LHCN-M2 (cell line): Measurements from ENCODE around the gene CPLANE1. TPM values are rescaled to one million over a fixed set of nuclear protein-coding genes. Genes with fewer than 3 reads are reported as not detected.
A peak's percentile ranks its signal among the peaks of the same experiment; 100 is the strongest.
"Not testable (repeated sequence)": the region's sequence is repeated elsewhere in the genome, so short reads cannot be mapped to it uniquely, and the experiment has no call there.

Experiments used
- DNase-seq: peaks from one replicate; pipeline ENCODE4 v3.0.0-alpha.2; 2012; ENCODE audit warnings: low read depth
- total RNA-seq: library from RNA; depleted of rRNA; stranded (reverse); fragments of >200 nt; gene quantifications from 2 replicates; pipeline ENCODE4 v1.2.3, GENCODE V29; 2014

CPLANE1 gene
- total RNA-seq, 1 experiment from 2014 or later: 36.4 TPM

GRCh38 chr5:37121465-37121864 is 127.7 kb downstream of the CPLANE1 start:
- DNase-seq: no peak

GRCh38 chr5:37121027-37121426 is 128.1 kb downstream of the CPLANE1 start:
- DNase-seq: no peak

- no peak for DNase-seq
Observed at GRCh38 chr5:37120270-37120669, 128.9 kb downstream of the CPLANE1 start.

GRCh38 chr5:37116359-37116758 is 132.8 kb downstream of the CPLANE1 start:
- no peak for DNase-seq

- no peak for DNase-seq
Observed at GRCh38 chr5:37112383-37112991, 136.7 kb downstream of the CPLANE1 start.

- no peak for DNase-seq
Observed at GRCh38 chr5:37111426-37112382, 137.5 kb downstream of the CPLANE1 start.

- no peak for DNase-seq
Observed at GRCh38 chr5:37110135-37110534, 139.0 kb downstream of the CPLANE1 start.

GRCh38 chr5:37109338-37109737 is 139.8 kb downstream of the CPLANE1 start:
- DNase-seq: no peak

GRCh38 chr5:37103302-37103701 is 145.9 kb downstream of the CPLANE1 start:
- no peak for DNase-seq

GRCh38 chr5:37099267-37099666 is 149.9 kb downstream of the CPLANE1 start:
- not testable (repeated sequence) for DNase-seq

- not testable (repeated sequence) for DNase-seq
Observed at GRCh38 chr5:37093795-37094194, 155.4 kb downstream of the CPLANE1 start.

- DNase-seq: no peak
Observed at GRCh38 chr5:37090781-37091180, 158.4 kb downstream of the CPLANE1 start.

- DNase-seq: no peak
Observed at GRCh38 chr5:37090123-37090726, 159.0 kb downstream of the CPLANE1 start.

GRCh38 chr5:37088009-37088408 is 161.2 kb downstream of the CPLANE1 start:
- DNase-seq: no peak

GRCh38 chr5:37086466-37087173 is 162.6 kb downstream of the CPLANE1 start:
- peak; percentile 94 for DNase-seq

GRCh38 chr5:37086026-37086425 is 163.2 kb downstream of the CPLANE1 start:
- DNase-seq: not testable (repeated sequence)

- not testable (repeated sequence) for DNase-seq
Observed at GRCh38 chr5:37082977-37083376, 166.2 kb downstream of the CPLANE1 start.

GRCh38 chr5:37080697-37081096 is 168.5 kb downstream of the CPLANE1 start:
- DNase-seq: no peak

- DNase-seq: no peak
Observed at GRCh38 chr5:37077146-37077545, 172.0 kb downstream of the CPLANE1 start.

GRCh38 chr5:37075399-37075950 is 173.7 kb downstream of the CPLANE1 start:
- no peak for DNase-seq

GRCh38 chr5:37071901-37072581 is 177.1 kb downstream of the CPLANE1 start:
- DNase-seq: peak; percentile 8
